ENCODE results near the gene RETREG3. TPM values are rescaled to one million over a fixed set of nuclear protein-coding genes. Genes with fewer than 3 reads are reported as not detected.
A peak's percentile ranks its signal among the peaks of the same experiment; 100 is the strongest.

RETREG3 gene
- total and polyA plus RNA-seq, 2 of the 13 experiments (the other 11 are each of a cell fraction or from before 2014, with no cell fraction given): 47.0 to 55.8 TPM

DNA sequence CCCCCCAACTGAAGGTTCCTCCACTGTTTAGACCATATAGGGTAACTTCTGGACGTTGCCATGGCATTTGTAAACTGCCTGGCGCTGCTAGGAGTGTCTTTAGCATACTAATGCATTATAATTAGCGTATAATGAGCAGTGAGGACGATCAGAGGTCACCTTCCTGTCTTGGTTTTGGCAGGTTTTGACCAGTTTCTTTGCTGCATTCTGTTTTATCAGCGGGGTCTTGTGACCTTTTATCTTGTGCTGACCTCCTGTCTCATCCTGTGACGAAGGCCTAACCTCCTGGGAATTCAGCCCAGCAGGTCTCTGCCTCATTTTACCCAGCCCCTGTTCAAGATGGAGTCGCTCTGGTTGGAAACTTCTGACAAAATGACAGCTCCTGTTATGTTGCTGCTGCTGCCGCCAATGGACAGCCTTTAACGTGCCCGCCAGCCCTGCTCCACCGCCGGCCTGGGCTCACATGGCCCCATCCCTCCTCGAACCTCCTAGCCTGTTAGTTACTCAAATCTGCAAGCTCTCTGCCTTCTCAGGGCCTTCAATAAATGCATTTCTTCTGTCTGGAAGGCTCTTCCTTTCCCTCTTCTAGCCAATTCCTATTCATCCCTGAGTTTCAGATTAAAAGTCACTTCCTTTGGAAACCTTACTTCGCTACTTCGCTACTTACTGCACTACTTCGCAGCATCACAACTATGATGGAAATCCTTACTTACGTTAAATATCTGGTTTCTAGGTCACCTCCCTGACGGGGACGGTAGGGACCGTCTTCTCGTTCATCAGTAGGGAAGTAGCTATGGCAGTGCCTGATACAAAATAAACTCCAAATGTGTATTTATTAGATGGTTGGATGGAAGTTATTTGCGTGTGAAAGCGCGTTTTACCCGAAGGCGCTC, 73.8 kb downstream of the RETREG3 start:
- ATAC-seq (no peak), DNase-seq (ENCODE audit: low spot score) (no peak), FAIRE-seq (no peak)
- intact Hi-C loops (cut with micrococcal nuclease; ENCODE audit: unreplicated experiment) (no loop called here), in situ Hi-C loops (cut with HindIII; ENCODE audit: extremely low pct_ligation_motif_present, low pct_unique_long_range_greater_than_20kb) (no loop called here)
- H3K4me1 ChIP-seq (ENCODE audit: insufficient read depth, low read length): peaks cover 62% of the 10 kb centered on the region
- peaks cover 3 to 5% of the 10 kb centered on the region in 2 experiments; a peak in 1 of 5 replicates for H3K36me3 ChIP-seq (replicated peaks in 1 of 2; ENCODE audit: control insufficient read depth in 1 of 2, insufficient read depth in 2 of 2, low read length in 2 of 2)
- no peaks in the 10 kb centered on the region for H3K9me3 ChIP-seq (ENCODE audit: low read length)
- H3K79me2 ChIP-seq (ENCODE audit: insufficient read depth, low read length): peaks cover 13% of the 10 kb centered on the region
- no peaks in the 10 kb centered on the region for H4K20me1 ChIP-seq (ENCODE audit: insufficient read depth, low read length)
- no peaks in the 10 kb centered on the region for H3K27me3 ChIP-seq (ENCODE audit: control insufficient read depth in 1 of 2, insufficient read depth in 2 of 2, low read length in 2 of 2)
- ChIA-PET POLR2A (interaction anchor here (1.0 to 4.2 kb wide), 24 partner anchors 8 to 223 kb away, joined by 3 to 68 read pairs (median 6); partner anchors contain the start of genes CAVIN1, COASY, HSD17B1 and MLX), CTCF (ENCODE audit: low intra/inter-chr PET ratio, low total read pairs) (no interaction called here)
- H3K4me2 ChIP-seq (ENCODE audit: low read depth, low read length): peak overlapping the region; percentile 99
- peak overlapping the region; percentile 83 for H3K9ac ChIP-seq (ENCODE audit: insufficient read depth, low read depth, low read length)
- WGBS (ENCODE audit: low lambda C conversion rate): 53% methylated on average over 26 of the region's 26 CpGs
- BruUV-seq (replicated peaks): TSS peak; percentile 96
- peak overlapping the region; percentile 40 to 72 (median 54) for H3K4me3 ChIP-seq (replicated peaks in 1 of 3; ENCODE audit: insufficient read depth in 1 of 3, low read depth in 2 of 3, low read length in 3 of 3)
- H3K27ac ChIP-seq (ENCODE audit: extremely low read length, insufficient read depth, low read length): peak overlapping the region; percentile 79
- no peak overlapping the region for H2AFZ ChIP-seq (ENCODE audit: low read length)
- TF ChIP-seq MTA1 (CRISPR knock-in tag; IDR thresholded peaks at IDR 0.05; ENCODE audit: borderline replicate concordance) (peak; percentile 65; the same call in 1 of the 2 replicates), IRF2 (CRISPR knock-in tag; IDR thresholded peaks at IDR 0.05) (no peak), REL (CRISPR knock-in tag; conservative IDR thresholded peaks at IDR 0.05) (no peak), FOXP1 (IDR thresholded peaks at IDR 0.05) (no peak), FOXP1 (CRISPR knock-in tag; IDR thresholded peaks at IDR 0.05) (no peak), ZNF253 (CRISPR knock-in tag; IDR thresholded peaks at IDR 0.05; ENCODE audit: borderline replicate concordance) (no peak), HOXD1 (CRISPR knock-in tag; IDR thresholded peaks at IDR 0.05) (no peak), ELF4 (CRISPR knock-in tag; IDR thresholded peaks at IDR 0.05; ENCODE audit: borderline replicate concordance) (no peak), HDAC6 (IDR thresholded peaks at IDR 0.05; ENCODE audit: low read depth, low read length) (no peak), GABPB1 (CRISPR knock-in tag; IDR thresholded peaks at IDR 0.05) (no peak), HNRNPLL (IDR thresholded peaks at IDR 0.05; ENCODE audit: low read depth, low read length, poor library complexity, severe bottlenecking) (no peak), CHCHD3 (CRISPR knock-in tag; IDR thresholded peaks at IDR 0.05) (no peak)
- TF ChIP-seq, protein P1, sequence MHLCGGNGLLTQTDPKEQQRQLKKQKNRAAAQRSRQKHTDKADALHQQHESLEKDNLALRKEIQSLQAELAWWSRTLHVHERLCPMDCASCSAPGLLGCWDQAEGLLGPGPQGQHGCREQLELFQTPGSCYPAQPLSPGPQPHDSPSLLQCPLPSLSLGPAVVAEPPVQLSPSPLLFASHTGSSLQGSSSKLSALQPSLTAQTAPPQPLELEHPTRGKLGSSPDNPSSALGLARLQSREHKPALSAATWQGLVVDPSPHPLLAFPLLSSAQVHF (CRISPR knock-in tag; IDR thresholded peaks at IDR 0.05): 0 out of 2 replicates have a peak, but pooled peaks have one; percentile 0
- TF ChIP-seq, protein P2, sequence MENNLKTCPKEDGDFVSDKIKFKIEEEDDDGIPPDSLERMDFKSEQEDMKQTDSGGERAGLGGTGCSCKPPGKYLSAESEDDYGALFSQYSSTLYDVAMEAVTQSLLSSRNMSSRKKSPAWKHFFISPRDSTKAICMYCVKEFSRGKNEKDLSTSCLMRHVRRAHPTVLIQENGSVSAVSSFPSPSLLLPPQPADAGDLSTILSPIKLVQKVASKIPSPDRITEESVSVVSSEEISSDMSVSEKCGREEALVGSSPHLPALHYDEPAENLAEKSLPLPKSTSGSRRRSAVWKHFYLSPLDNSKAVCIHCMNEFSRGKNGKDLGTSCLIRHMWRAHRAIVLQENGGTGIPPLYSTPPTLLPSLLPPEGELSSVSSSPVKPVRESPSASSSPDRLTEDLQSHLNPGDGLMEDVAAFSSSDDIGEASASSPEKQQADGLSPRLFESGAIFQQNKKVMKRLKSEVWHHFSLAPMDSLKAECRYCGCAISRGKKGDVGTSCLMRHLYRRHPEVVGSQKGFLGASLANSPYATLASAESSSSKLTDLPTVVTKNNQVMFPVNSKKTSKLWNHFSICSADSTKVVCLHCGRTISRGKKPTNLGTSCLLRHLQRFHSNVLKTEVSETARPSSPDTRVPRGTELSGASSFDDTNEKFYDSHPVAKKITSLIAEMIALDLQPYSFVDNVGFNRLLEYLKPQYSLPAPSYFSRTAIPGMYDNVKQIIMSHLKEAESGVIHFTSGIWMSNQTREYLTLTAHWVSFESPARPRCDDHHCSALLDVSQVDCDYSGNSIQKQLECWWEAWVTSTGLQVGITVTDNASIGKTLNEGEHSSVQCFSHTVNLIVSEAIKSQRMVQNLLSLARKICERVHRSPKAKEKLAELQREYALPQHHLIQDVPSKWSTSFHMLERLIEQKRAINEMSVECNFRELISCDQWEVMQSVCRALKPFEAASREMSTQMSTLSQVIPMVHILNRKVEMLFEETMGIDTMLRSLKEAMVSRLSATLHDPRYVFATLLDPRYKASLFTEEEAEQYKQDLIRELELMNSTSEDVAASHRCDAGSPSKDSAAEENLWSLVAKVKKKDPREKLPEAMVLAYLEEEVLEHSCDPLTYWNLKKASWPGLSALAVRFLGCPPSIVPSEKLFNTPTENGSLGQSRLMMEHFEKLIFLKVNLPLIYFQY (CRISPR knock-in tag; IDR thresholded peaks at IDR 0.05; ENCODE audit: borderline replicate concordance): no peak
- TF ChIP-seq, protein P3, sequence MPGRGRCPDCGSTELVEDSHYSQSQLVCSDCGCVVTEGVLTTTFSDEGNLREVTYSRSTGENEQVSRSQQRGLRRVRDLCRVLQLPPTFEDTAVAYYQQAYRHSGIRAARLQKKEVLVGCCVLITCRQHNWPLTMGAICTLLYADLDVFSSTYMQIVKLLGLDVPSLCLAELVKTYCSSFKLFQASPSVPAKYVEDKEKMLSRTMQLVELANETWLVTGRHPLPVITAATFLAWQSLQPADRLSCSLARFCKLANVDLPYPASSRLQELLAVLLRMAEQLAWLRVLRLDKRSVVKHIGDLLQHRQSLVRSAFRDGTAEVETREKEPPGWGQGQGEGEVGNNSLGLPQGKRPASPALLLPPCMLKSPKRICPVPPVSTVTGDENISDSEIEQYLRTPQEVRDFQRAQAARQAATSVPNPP (CRISPR knock-in tag; IDR thresholded peaks at IDR 0.05): no peak

Measured in HepG2 (cell line).